Spleen (tissue), 11 donors: ENCODE measurements around the gene CDX2. TPM values are rescaled to one million over a fixed set of nuclear protein-coding genes. Genes with fewer than 3 reads are reported as not detected.

Experiments
- DNase-seq: peaks from one replicate; pipeline ENCODE4 v3.0.0-alpha.2; 2020
- H3K27ac ChIP-seq, 8 donors: fragments of 200-600 bp; sonication (generic) in 7 of 8; 1 replicate in 4 of 8; 2 replicates in 4 of 8; pipeline versions ENCODE4 v1.5.0 to v1.8.0; 2016 to 2021; ENCODE audit warnings: inconsistent platforms in 4 of 8, mild to moderate bottlenecking in 4 of 8, moderate library complexity in 1 of 8
- H3K27me3 ChIP-seq, 7 donors: fragments of 200-600 bp; sonication (generic) in 6 of 7; replicated peaks in 1 of 7; 1 replicate in 4 of 7; 2 replicates in 3 of 7; pipeline versions ENCODE4 v1.5.0 to v1.8.0; 2016 to 2021; ENCODE audit warnings: inconsistent platforms in 3 of 7, mild to moderate bottlenecking in 1 of 7
- H3K36me3 ChIP-seq, 6 donors: fragments of 200-600 bp; sonication (generic) in 5 of 6; 1 replicate in 4 of 6; 2 replicates in 2 of 6; pipeline versions ENCODE4 v1.5.0 to v1.8.0; 2016 to 2021; ENCODE audit warnings: inconsistent platforms in 2 of 6
- H3K4me1 ChIP-seq, 6 donors: fragments of 200-600 bp; sonication (generic) in 5 of 6; 1 replicate in 3 of 6; 2 replicates in 3 of 6; pipeline versions ENCODE4 v1.5.0 to v1.8.0; 2016 to 2021; ENCODE audit warnings: inconsistent platforms in 3 of 6
- H3K4me3 ChIP-seq, 8 donors: fragments of 200-600 bp; sonication (generic) in 7 of 8; 1 replicate in 4 of 8; 2 replicates in 4 of 8; pipeline versions ENCODE4 v1.5.0 to v1.8.0; 2016 to 2021; ENCODE audit warnings: inconsistent platforms in 4 of 8, mild to moderate bottlenecking in 4 of 8, moderate library complexity in 2 of 8
- H3K9me3 ChIP-seq, 8 donors: fragments of 200-600 bp; sonication (generic) in 7 of 8; 1 replicate in 4 of 8; 2 replicates in 4 of 8; pipeline versions ENCODE4 v1.5.0 to v1.8.0; 2016 to 2021; ENCODE audit warnings: inconsistent platforms in 4 of 8
- POLR2A ChIP-seq, 3 donors: fragments of 450-650 bp; IDR thresholded peaks; one replicate each; pipeline ENCODE4 v1.5.1; 2017; ENCODE audit warnings: antibody characterized with exemption in 3 of 3, mild to moderate bottlenecking in 1 of 3
- POLR2AphosphoS5 ChIP-seq, 3 donors: sonication (generic); formaldehyde crosslinking; IDR thresholded peaks; one replicate each; pipeline ENCODE4 v1.5.1; 2017; ENCODE audit warnings: antibody characterized with exemption in 3 of 3
- WGBS, 5 donors: extraction: QIAGEN DNeasy Blood & Tissue Kit in 3 of 5; methylation state at CpG; one replicate each; pipeline versions ENCODE4 v1.1.5 to v1.1.7; 2013 to 2018; 5-methylcytosine and 5-hydroxymethylcytosine counted together
- intact Hi-C: fragments of 100-400 bp; cut with DNase I; formaldehyde crosslinking; loops from one replicate; pipeline ENCODE4 v1.15.0; 2023; ENCODE audit warnings: low total_unique reads
- polyA plus RNA-seq, 3 donors: library from polyadenylated mRNA; stranded (reverse); fragments of 200-250 nt; gene quantifications; one replicate each; pipeline ENCODE4 v1.2.1, GENCODE V29; 2013
- total RNA-seq, 7 donors: library from RNA; depleted of rRNA in 3 of 7; stranded (reverse); fragments of >200 nt in 3 of 7; fragmentation: NEBNext Ultra II Directional in 4 of 7; extraction: Animal tissue kit (Norgen Biotek cat#: 25700) in 4 of 7; gene quantifications; one replicate each; pipeline versions ENCODE4 v1.1.0 to v1.2.1, GENCODE V29; 2016 to 2021
- TF ChIP-seq, protein P1 (sequence below), 11 experiments: fragments of 200-600 bp in 7 of 11; fragments of 450-650 bp in 4 of 11; sonication (generic) in 4 of 11; IDR thresholded peaks in 8 of 11; conservative IDR thresholded peaks in 3 of 11; 1 replicate in 7 of 11; 2 replicates in 4 of 11; pipeline versions ENCODE4 v1.4.0 to v1.8.0; 2016 to 2021; ENCODE audit warnings: antibody characterized with exemption in 11 of 11, inconsistent platforms in 4 of 11, mild to moderate bottlenecking in 1 of 11
- donor health status: healthy with polysubstance abuse.
- donor health status: DM: no; HTN: no; CAD: no; lungs with moderate emphysema.
- donor health status: DM: no; HTN: no; CAD: no.
- donor health status: Bipolar disorder and iron deficiency.
- donor health status: healthy.
- donor health status: DM: no; HTN: no; CAD: no.
- donor health status: DM: yes; HTN: yes; CAD: no.

The CDX2 gene
- total and polyA plus RNA-seq, 10 donors = 0.02 to 0.03 TPM; not detected in 8

- 5 to 10% (median 7%) methylated on average over 29 to 53 of the region's 53 CpGs for WGBS, 5 donors
- Histone ChIP-seq H3K36me3 (no peaks in the 10 kb centered on the region), H3K27ac (no peak overlapping the region), H3K27me3 (peaks cover 7 to 100% (median 98%) of the 10 kb centered on the region in 7 donors), H3K4me3 (no peak overlapping the region), H3K9me3 (no peaks in the 10 kb centered on the region), H3K4me1 (peaks cover 11 to 56% (median 44%) of the 10 kb centered on the region in 6 donors)
- intact Hi-C loops = no loop called here
- TF ChIP-seq POLR2A (IDR thresholded peaks at IDR 0.05) (no peak), POLR2AphosphoS5 (IDR thresholded peaks at IDR 0.05) (no peak)
- TF ChIP-seq, protein P1, sequence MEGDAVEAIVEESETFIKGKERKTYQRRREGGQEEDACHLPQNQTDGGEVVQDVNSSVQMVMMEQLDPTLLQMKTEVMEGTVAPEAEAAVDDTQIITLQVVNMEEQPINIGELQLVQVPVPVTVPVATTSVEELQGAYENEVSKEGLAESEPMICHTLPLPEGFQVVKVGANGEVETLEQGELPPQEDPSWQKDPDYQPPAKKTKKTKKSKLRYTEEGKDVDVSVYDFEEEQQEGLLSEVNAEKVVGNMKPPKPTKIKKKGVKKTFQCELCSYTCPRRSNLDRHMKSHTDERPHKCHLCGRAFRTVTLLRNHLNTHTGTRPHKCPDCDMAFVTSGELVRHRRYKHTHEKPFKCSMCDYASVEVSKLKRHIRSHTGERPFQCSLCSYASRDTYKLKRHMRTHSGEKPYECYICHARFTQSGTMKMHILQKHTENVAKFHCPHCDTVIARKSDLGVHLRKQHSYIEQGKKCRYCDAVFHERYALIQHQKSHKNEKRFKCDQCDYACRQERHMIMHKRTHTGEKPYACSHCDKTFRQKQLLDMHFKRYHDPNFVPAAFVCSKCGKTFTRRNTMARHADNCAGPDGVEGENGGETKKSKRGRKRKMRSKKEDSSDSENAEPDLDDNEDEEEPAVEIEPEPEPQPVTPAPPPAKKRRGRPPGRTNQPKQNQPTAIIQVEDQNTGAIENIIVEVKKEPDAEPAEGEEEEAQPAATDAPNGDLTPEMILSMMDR (IDR thresholded peaks at IDR 0.05 in 8 of 11, conservative IDR thresholded peaks at IDR 0.05 in 3 of 11) = no peak
- no peak for DNase-seq
Observed at GRCh38 chr13:27970382-27971235, 1.5 kb upstream of the CDX2 start.

GRCh38 chr13:27969866-27970229, 733 bp upstream of the CDX2 start:
- Histone ChIP-seq H3K27ac (no peak overlapping the region), H3K36me3 (no peaks in the 10 kb centered on the region), H3K27me3 (peaks cover 7 to 100% (median 98%) of the 10 kb centered on the region in 7 donors), H3K4me3 (no peak overlapping the region), H3K9me3 (no peaks in the 10 kb centered on the region), H3K4me1 (peaks cover 8 to 52% (median 40%) of the 10 kb centered on the region in 6 donors)
- 15 to 19% (median 18%) methylated on average over 7 of the region's 7 CpGs for WGBS, 5 donors
- intact Hi-C loops = no loop called here
- DNase-seq = no peak
- TF ChIP-seq, protein P1 (IDR thresholded peaks at IDR 0.05 in 8 of 11, conservative IDR thresholded peaks at IDR 0.05 in 3 of 11) = no peak
- TF ChIP-seq POLR2AphosphoS5 (IDR thresholded peaks at IDR 0.05) (no peak), POLR2A (IDR thresholded peaks at IDR 0.05) (no peak)

DNA sequence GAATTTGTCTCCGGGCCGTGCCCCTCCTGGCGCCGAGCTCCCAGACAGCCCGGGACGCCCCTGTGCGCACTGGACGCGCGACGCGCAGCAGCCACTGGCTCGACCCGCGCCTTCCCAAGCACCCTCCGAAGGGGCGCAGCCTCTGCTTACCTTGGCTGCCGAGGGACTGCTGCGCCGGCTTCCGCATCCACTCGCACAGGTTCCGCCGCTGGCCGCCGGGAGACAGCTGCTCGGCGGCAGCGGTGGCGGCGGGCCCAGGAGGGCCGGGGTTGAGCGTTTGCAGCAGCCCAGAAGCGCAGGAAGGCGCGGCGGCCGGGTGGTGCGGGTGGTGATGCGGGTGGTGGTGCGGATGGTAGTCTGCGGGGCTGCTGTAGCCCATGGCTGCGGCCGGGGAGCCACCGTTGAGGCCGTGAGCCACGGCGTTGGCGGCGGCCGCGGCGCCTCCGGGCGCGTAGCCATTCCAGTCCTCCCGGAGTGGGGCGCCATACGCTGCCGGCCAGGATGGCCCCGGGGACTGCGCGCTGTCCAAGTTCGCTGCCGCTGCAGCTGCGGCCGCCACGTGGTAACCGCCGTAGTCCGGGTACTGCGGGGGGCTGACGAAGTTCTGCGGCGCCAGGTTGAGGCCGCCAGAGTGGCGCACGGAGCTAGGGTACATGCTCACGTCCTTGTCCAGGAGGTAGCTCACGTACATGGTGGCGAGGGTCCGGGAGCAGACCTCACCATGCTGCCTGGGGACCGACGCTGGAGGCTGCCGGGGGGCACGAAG, 616 bp downstream of the CDX2 start:
- intact Hi-C loops = no loop called here
- Histone ChIP-seq H3K27ac (no peak overlapping the region), H3K4me1 (peaks cover 8 to 52% (median 40%) of the 10 kb centered on the region in 6 donors), H3K9me3 (no peaks in the 10 kb centered on the region), H3K36me3 (no peaks in the 10 kb centered on the region), H3K27me3 (peaks cover 7 to 100% (median 97%) of the 10 kb centered on the region in 7 donors), H3K4me3 (peak overlapping the region in 6 of 8 donors; percentile 9 to 59 (median 21))
- WGBS, 5 donors = 1 to 5% (median 2%) methylated on average over 21 to 86 of the region's 86 CpGs
- TF ChIP-seq, protein P1 (IDR thresholded peaks at IDR 0.05 in 8 of 11, conservative IDR thresholded peaks at IDR 0.05 in 3 of 11) = no peak
- TF ChIP-seq POLR2A (IDR thresholded peaks at IDR 0.05) (no peak), POLR2AphosphoS5 (IDR thresholded peaks at IDR 0.05) (no peak)
- no peak for DNase-seq
